Amygdala (tissue), 56 donors: ENCODE results near the gene CBX3.
"Not testable (repeated sequence)": the region's sequence is repeated elsewhere in the genome, so short reads cannot be mapped to it uniquely, and the experiment has no call there.

ENCODE experiments used
- DNase-seq, 56 donors: peaks; one replicate each; lab custom pipeline; 2025; lab: John Stamatoyannopoulos, UW

CBX3 gene

GRCh38 chr7:26199301-26200037, 2.1 kb upstream of the CBX3 start:
- peak in 46 of 56 donors; percentile 6 to 75 (median 50) for DNase-seq

DNA sequence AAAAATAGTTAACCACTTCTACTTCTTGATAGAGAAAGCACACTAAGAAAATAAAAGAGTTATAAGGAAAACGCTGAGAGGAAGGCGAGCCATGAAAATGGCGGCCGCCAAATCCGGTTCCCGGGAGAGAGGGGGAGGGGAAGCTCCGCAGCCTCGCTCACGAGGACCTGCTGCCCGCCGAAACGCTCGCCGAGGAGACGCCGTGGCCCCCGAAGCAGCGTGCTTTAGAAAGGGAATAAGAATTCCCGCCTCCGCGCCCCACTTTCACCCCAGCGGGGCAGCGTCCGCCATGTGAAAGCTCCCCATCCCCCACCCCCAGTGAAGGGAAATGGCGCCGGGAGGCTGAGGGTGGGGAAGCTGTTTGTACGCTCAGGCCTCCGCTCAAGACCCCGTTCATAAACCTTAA, 1.5 kb upstream of the CBX3 start:
- DNase-seq: peak in 47 of 56 donors; percentile 12 to 89 (median 68)

GRCh38 chr7:26200444-26201246, 900 bp upstream of the CBX3 start, which contains the start of gene HNRNPA2B1:
Gene HNRNPA2B1, minus strand, starts transcription at chr7:26200746. Its CDS starts 169 bp downstream, at chr7:26200577.
- DNase-seq: peak; percentile 75 to 99 (median 96)

DNA sequence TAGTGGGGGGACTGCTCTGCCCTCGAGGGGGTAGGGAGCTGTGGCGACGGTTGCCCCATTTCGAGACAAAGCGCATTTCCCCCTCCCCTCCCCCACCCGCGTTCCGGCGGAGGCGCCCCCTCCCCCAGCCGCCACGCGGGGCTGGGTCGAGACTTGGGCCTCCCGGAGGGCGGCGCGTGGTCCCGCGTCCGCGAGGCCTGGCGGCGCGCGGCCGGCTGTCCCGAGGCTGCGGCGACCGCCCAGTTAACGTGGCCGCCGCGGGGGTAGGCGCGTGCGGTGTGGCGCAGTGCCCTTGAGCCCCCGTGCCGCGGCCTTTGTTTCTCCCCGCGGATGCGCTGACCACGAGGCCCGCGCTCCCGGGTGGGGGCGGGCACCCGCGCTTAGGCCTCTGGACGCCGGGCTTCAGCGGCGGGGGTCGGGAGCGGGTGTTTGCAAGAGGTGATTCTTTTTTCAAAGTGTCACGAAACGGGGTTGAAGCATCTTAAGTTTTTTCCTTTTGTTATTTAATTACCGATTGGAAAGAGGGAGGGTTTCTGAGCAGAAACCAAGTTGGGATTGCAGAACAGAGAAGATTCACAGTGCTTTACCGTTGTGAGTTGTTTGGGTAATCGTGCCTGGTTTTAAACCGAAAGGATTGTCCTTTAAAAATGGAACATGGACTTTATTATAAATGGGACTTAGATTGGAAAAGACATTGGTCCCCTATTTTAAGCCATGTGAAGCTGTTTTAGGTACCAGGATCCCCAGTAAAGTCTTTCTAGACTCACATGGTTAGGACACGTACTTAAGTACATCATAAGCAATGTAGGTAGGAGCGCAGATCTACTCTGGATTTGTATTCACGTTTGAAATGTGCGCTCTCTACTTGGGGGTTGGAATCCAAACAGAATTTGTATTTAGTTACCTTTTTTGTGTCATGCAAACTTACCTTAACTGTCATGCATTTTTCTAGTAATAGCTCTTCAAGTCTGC, 760 bp downstream of the CBX3 start:
- DNase-seq: peak in 39 of 56 donors; percentile 22 to 82 (median 56)

DNA sequence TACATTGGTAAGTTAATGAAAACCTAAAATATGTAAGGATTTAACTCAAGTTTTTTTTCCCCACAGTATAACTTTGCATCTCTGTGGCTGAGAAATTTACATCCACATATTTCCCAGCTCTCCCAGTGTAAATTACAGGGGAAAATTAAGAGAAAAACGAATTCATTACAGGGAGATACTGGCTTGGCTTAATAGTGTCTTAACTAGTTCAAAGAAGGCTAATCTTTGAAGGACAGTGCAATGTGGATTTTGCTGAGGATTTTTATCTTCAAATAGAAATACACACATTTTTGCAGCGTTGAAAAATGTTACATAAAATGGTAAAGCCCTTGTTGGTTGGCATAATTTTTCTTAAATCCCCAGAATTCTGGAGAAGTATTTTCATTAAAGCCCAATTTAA, 1.5 kb downstream of the CBX3 start:
- DNase-seq: no peak

GRCh38 chr7:26208040-26208439, 6.5 kb downstream of the CBX3 start:
- no peak for DNase-seq

- DNase-seq: no peak
Observed at GRCh38 chr7:26212921-26213718, 11.6 kb downstream of the CBX3 start.

DNA sequence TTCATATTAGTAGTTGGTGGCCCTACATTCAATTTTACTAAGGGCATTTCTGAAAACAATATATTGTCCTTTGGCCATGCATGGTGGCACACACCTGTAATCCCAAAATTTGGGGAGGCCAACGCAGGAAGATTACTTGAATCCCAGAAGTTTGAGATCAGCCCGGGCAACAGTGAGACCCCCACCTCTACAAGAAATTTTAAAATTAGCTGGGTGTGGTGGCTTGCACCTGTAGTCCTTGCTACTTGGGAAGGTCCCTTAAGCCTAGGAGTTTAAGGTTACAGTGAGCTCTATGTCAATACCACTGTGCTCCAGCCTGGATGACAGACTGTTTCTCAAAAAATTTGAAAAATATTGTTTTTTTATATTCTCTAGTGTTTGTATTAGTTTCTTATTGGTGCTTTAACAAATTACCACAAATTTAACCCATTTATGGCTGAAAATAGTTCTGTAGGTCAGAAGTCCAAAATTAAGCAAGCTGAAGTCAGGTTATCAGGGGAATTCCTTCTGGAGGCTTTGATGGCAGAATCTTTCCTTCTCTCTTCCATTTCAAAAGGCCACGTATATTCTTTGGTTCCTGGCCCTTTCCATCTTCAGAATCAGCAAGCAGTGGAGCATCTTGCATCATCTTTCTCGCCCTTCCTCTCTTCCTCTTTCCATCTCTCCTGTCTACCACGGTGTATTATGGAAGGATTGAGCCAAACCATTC, 12.4 kb downstream of the CBX3 start:
- no peak for DNase-seq

DNA sequence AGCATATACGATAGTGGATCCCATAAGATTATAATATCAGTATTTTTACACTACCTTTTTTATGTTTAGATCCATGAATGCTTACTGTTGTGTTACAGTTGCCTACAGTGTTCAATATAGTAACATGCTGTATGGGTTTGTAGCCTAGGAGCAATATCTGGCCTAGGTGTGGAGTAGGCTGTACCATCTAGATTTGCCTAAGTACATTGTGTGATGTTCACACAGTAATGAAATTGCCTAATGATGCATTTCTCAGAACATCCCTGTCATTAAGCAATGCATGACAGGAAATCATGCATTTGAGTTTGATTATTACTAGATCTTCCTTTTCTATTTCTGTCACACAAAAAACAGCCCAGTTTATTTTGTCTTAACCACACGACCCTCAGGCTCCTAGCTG, 14.5 kb downstream of the CBX3 start:
- no peak for DNase-seq

GRCh38 chr7:26224359-26224758, 22.8 kb downstream of the CBX3 start:
- DNase-seq: no peak

GRCh38 chr7:26227987-26228386, 26.4 kb downstream of the CBX3 start:
- DNase-seq: no peak

DNA sequence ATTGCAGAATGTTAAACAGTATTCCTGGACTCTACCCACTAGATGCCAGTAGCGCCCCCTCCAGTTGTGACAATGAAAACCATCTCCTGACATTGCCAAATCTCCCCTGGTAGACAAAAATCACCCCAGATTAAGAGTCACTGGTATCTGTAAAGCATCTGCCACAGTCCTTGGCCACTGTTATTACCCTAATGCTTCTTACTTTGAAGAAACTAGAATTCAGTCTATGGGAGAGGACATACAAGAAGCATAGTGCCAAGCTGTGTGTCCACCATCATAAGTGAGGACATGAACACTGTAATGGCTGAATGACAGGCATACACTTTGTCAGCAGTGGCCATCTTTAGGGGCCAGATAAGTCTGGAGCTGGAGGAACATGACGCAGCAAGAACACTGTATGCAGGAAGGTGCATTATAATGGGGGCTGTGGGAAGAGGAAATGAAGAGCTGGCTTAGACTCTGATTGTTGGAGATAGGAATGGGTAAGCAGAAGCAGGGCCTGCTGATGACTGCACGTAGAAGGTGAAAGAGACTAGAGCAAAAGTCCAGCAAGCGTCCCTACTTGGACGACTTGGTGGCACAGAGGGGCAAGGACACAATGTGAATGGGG, 32.5 kb downstream of the CBX3 start:
- no peak for DNase-seq

DNA sequence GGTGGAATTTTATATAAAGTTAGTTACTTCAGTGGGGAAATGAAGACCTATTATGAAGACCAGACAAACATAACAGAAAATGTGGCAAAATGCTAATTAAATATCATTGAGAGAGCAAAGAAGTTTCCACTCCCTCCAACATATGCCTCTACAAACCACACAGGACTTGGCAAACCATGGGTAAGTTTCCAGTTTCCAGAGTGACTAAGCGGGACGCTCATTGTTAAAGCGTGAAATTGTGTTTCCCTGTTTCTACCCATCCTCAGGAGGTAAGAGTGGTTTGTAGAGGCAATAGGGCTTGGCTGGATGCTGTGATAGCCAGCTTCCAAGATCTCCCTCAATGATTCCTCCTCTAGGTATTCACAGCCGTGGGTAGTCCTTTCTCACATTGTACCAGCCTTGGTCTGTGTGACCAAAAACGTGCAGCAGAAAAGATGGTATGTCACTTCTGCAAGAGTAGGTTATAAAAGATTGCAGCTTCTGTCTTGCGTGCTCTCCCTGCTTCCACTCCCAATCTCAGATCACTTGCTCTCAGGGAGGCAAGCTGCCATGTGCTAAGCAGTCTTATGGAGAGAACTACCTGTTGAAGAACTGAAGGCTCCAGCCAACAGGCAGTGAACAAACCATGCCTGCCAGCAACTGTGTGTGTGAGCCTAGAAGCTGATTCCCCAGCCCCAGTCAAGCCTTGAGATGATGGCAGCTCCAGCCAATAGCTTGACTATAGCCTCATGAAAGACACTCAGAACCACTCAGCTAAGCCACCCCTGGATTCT, 35.7 kb downstream of the CBX3 start:
- no peak for DNase-seq

DNA sequence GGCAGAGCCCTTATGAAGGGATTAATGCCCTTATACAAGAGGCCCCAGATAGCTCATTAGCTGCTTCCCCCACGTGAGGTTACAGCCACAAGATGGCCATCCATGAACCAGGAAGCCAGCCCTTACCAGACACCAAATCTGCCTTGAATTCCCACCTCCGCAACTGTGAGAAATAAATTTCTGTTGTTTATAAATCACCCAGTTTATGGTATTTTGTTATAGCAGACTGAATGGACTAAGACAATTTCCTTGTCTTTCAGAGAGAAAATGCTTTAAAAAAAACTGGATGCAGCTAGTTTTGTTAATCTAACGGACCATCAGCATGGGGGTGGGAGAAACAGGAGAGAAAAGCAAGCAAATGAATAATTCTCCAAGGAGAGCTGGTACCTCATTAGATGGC, 36.5 kb downstream of the CBX3 start:
- DNase-seq: no peak

- DNase-seq: no peak
Observed at GRCh38 chr7:26245150-26245549, 43.6 kb downstream of the CBX3 start.

GRCh38 chr7:26250239-26250638, 48.7 kb downstream of the CBX3 start:
- no peak for DNase-seq

GRCh38 chr7:26261866-26262265, 60.3 kb downstream of the CBX3 start:
- not testable (repeated sequence) for DNase-seq
